Suppressor macrophage (primary cell): ENCODE data around the gene RAI1.

Source experiments
- DNase-seq, 4 experiments: peaks; one replicate each; pipeline ENCODE4 v3.0.0-alpha.2; 2020 to 2022

The RAI1 gene

GRCh38 chr17:17698869-17699351 lies 17.7 kb downstream of the RAI1 start:
- DNase-seq, result no peak

DNA sequence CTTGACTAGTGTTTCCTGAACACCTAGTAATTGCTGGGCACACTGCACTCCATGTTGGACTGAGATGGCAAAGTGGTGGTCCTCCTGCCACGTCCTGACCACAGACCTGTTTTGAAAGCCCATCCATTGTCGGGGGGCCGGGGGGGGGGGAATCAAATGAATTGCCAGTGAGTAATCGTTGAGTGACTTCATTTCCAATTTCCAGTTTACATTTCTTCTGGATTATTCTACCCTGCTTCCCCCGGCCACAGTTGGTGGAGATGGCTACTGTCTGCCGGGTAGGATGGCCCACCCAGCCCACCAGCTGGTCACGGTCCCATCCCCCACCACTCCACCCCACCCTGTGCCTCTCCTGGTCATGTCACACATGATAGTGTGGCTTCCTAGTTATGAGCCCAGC lies 18.2 kb downstream of the RAI1 start:
- DNase-seq, result no peak

DNA sequence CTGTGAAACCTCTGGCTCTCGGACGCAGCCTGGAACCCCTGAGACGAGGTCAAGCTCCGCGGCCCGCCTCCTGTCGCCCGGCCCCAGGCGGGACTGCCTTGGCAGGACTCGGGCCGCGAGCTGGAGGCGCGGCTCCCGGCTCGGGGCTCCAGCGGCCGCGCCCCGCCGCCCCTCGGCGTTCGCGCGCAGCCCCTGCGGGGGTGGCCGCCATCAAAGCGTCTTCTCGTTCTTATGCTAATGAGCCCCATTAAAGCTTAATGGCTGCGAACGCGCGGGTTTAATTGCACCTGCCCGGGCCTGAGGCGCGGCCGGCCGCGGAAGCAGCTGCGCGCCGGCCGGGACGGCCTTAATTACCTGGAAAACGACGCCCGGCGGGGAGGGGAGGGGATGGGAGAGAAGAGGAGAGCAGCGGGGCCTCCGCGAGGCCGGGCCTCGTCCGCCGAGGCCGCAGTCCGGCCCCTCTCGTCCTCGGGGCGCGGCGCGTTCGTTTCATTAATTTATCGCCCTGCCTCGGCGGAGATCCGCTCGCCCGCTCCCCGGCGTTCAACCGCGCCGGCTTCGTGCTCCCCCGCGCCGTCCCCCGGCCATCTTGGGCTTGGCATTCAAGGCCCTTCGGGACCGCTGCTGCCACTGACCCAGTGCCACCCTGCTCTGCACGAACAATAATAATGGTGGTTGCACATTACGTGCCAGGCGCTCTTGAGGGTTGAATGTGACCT lies 19.2 kb downstream of the RAI1 start:
- DNase-seq, result no peak

GRCh38 chr17:17701112-17701511 lies 19.9 kb downstream of the RAI1 start:
- no peak for DNase-seq

DNA sequence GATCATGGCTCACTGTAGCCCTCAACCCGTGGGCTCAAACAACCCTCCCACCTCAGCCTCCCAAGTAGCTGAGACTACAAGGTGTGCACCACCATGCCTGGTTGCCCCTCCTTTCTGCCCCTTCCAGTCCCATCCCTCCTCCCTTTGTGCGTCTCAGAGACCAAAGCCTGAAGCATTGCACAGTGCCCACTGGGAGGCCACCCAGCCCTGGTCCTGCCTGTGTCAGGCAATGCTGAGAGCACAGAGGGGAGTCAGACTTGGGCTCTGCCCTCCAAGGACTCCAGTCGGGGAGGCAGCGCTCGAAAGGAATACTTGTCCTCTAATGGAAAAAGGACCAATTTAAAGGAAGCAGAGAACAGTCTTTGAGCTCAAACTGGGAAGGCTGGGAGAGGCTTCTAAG lies 20.4 kb downstream of the RAI1 start:
- DNase-seq, result no peak

- no peak for DNase-seq
Measured at GRCh38 chr17:17702449-17703139, 21.3 kb downstream of the RAI1 start.

DNA sequence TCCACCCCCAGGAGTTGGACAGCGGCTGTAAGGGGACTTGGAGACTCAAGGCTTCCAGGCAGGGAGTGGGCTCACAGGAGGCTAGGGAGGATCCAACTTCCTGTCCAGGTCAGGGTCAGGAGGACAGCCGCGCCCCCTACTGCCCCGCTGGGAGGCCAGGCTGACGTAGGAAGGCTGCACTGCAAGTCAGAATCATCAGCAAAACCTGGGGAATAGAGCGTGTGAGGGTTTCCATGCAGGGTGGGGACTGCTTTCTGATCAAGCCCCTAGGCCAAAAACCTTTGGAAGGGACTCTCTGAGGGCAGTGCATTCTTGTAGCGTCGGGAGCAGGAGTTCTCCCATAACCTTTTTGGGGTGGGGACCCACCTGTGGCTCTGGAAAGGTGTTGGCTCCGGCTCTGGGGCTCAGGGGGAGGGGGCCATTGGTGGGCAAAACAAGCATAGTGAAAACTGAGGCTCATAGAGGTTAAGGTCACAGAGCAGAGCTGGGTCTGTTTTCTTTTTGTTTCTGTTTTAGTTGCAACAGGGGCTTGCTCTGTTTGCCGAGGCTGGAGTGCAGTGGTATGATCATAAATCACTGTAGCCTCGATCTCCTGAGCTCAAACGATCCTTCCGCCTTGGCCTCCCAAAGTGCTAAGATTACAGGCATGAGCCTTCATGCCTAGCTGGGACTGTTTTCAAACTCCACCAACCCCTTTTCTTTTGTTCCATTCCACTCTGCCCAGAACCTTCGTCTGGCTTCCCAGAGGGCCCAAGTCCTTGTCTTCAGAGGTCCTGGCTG lies 22.1 kb downstream of the RAI1 start:
- DNase-seq, result no peak

DNA sequence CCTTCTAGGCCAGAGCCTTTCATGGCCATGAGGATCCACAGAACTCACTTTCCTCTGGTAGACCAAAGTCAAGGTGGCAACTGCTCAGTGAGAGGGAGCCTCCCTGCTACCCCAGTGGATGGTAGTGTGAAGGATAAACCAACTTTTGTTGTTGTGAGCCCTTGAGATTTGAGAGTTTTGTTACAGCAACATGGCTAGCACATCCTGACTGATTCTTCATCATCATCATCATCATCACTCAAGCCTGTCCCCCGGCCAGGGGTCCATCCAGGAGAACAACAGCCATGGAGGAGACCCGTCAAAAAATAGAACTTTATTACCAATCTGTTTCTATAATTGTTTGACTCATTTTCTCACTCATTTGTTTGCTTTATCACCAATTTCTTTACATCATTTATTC lies 23.7 kb downstream of the RAI1 start:
- no peak for DNase-seq

- no peak for DNase-seq
Measured at GRCh38 chr17:17706140-17707060, 25.1 kb downstream of the RAI1 start.

GRCh38 chr17:17708295-17708694 lies 27.0 kb downstream of the RAI1 start:
- no peak for DNase-seq

GRCh38 chr17:17708816-17709215 lies 27.6 kb downstream of the RAI1 start:
- DNase-seq, result no peak

GRCh38 chr17:17709815-17710321 lies 28.6 kb downstream of the RAI1 start:
- no peak for DNase-seq

- DNase-seq, result no peak
Measured at GRCh38 chr17:17710355-17710727, 29.1 kb downstream of the RAI1 start.

- DNase-seq, result no peak
Measured at GRCh38 chr17:17710728-17711541, 29.7 kb downstream of the RAI1 start.

- DNase-seq, result no peak
Measured at GRCh38 chr17:17711641-17712162, 30.4 kb downstream of the RAI1 start.

- DNase-seq, result peak; percentile 63 to 88 (median 68)
Measured at GRCh38 chr17:17712268-17712924, 31.1 kb downstream of the RAI1 start.

DNA sequence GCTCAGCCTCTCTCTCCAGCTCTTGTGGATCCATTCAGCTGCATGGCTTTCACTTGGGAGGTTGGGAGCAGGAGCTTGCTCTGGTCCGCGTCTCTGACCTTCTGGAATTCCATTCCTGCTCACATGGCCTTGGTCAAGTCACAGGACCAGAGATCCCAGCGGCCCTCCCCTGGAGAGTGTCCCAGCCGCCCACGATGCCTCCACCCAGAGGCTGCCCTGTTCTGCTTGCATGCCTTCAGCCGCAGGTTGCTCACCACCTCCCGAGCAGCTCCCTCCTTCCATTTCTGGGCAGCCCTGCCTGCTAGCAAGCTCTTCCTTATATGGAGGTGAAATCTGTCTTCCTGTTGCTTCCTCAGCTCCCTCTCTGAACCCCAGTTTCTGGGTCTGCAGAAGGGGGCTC lies 32.6 kb downstream of the RAI1 start:
- DNase-seq, result peak in 3 of 4 experiments; percentile 23 to 50 (median 25)

- DNase-seq, result peak; percentile 67 to 81 (median 74)
Measured at GRCh38 chr17:17714261-17714866, 33.1 kb downstream of the RAI1 start.

DNA sequence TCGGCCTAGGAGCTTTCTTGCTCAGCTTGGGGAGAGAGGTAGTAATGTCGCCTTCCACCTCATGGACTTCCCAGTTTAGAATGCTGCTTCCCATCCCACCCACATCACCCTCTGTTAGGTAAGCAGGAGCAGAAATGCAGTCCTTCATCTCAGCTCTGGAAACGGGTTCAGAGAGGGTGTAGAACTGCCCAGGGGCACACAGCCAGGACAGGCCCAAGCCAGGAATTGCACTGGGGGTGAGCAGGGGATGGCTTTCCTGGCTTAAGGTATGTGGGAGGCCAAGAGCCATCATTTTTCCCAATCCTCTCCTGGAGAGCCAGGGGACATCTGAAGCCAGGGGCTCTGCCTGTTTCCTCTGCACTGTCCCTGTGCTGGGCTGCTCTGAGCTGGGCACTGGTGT lies 33.6 kb downstream of the RAI1 start:
- peak in 1 of 4 experiments; percentile 38 for DNase-seq
